ENCODE data around the gene PCDHGB1.
A peak's percentile ranks its signal among the peaks of the same experiment; 100 is the strongest.
"Not testable (repeated sequence)": the region's sequence is repeated elsewhere in the genome, so short reads cannot be mapped to it uniquely, and the experiment has no call there.

Gene PCDHGB1

DNA sequence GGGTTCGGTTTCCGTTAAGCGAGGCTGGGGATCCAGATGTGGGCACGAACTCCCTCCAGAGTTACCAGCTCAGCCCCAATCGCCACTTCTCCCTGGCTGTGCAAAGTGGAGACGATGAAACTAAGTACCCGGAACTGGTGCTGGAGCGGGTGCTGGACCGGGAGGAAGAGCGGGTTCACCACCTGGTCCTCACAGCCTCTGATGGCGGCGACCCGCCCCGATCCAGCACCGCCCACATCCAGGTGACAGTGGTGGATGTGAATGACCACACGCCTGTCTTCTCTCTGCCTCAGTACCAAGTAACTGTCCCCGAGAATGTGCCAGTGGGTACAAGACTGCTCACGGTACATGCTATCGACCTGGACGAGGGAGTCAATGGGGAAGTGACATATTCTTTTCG, 33.4 kb downstream of the PCDHGB1 start:
- no peak overlapping the region for H3K4me3 ChIP-seq (ENCODE audit: low read depth, low read length)
- CTCF ChIA-PET = interaction anchor here (0.7 to 1.7 kb wide), 6 partner anchors 9 to 181 kb away, joined by 3 to 8 read pairs (median 4); partner anchors contain the start of genes PCDHGA8 and PCDHGB5

DNA sequence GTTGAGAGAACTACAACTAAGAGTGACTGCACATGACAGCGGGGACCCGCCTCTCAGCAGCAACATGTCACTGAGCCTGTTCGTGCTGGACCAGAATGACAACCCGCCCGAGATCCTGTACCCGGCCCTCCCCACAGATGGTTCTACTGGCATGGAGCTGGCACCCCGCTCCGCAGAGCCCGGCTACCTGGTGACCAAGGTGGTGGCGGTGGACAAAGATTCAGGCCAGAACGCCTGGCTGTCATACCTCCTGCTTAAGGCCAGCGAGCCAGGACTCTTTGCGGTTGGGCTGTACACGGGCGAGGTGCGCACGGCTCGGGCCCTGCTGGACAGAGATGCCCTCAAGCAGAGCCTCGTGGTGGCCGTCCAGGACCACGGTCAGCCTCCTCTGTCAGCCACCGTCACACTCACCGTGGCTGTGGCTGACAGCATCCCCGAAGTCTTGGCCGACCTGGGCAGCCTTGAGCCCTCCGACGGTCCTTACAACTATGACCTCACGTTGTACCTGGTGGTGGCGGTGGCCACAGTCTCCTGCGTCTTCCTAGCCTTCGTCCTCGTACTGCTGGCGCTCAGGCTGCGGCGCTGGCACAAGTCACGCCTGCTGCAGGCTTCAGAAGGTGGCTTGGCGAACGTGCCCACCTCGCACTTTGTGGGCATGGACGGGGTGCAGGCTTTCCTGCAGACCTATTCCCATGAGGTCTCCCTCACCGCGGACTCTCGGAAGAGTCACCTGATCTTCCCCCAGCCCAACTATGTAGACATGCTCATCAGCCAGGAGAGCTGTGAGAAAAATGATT, 34.8 kb downstream of the PCDHGB1 start:
- ChIA-PET CTCF (no interaction called here), POLR2A (no interaction called here)

More for the DNA sequence above, 33.4 kb downstream of the PCDHGB1 start:
- Histone ChIP-seq H3K4me1 (ENCODE audit: control insufficient read depth, insufficient read depth, low read length) (no peaks in the 10 kb centered on the region), H3K36me3 (ENCODE audit: control insufficient read depth in 2 of 2, insufficient read depth in 1 of 2, low read length in 2 of 2) (no peaks in the 10 kb centered on the region), H3K27ac (ENCODE audit: extremely low read depth, low read depth, low read length) (no peak overlapping the region), H3K9me3 (ENCODE audit: control insufficient read depth, insufficient read depth, low read depth, low read length) (no peaks in the 10 kb centered on the region)
- POLR2A ChIA-PET = no interaction called here
- no peak for TF ChIP-seq ZNF140 (tag by site-specific recombination; IDR thresholded peaks at IDR 0.05)
- TF ChIP-seq, protein P1, sequence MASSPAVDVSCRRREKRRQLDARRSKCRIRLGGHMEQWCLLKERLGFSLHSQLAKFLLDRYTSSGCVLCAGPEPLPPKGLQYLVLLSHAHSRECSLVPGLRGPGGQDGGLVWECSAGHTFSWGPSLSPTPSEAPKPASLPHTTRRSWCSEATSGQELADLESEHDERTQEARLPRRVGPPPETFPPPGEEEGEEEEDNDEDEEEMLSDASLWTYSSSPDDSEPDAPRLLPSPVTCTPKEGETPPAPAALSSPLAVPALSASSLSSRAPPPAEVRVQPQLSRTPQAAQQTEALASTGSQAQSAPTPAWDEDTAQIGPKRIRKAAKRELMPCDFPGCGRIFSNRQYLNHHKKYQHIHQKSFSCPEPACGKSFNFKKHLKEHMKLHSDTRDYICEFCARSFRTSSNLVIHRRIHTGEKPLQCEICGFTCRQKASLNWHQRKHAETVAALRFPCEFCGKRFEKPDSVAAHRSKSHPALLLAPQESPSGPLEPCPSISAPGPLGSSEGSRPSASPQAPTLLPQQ (tag by site-specific recombination; IDR thresholded peaks at IDR 0.05) = no peak
- no peak for TF ChIP-seq ZNF473 (tag by site-specific recombination; IDR thresholded peaks at IDR 0.05)

DNA sequence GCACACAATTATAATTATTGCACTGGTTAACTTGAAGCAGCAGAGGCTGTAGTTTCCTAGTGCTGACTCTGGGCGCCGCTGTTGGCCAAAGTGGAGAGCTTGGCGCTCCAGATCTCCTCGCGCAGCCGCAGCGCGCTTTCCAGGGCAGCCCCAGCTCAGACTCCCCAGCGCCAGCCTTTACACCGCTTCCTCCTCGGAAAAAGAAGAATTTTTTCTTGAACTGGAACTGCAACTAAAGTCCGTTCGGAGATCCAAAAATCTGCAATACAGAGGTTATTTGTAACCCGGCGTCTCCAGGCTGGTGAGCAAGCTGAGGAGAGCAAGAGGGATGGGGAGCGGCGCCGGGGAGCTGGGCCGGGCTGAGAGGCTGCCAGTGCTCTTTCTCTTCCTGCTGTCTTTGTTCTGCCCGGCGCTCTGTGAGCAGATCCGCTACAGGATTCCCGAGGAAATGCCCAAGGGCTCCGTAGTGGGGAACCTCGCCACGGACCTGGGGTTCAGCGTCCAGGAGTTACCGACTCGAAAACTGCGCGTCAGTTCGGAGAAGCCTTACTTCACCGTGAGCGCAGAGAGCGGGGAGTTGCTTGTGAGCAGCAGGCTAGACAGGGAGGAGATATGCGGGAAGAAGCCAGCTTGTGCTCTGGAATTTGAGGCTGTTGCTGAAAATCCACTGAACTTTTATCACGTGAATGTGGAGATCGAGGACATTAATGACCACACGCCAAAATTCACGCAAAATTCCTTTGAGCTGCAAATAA, 37.8 kb downstream of the PCDHGB1 start, which contains the start of gene PCDHGB4:
Gene PCDHGB4, plus strand, starts transcription at position 142 of the 755 bp plus-strand sequence. Its CDS starts 187 bp downstream, at position 329.
- H3K27ac ChIP-seq (ENCODE audit: extremely low read depth, low read depth, low read length); H3K36me3 ChIP-seq (ENCODE audit: control insufficient read depth in 2 of 2, insufficient read depth in 1 of 2, low read length in 2 of 2); H3K9me3 ChIP-seq (ENCODE audit: control insufficient read depth, insufficient read depth, low read depth, low read length); H3K4me3 ChIP-seq (ENCODE audit: low read depth, low read length); POLR2A ChIA-PET; H3K4me1 ChIP-seq (ENCODE audit: control insufficient read depth, insufficient read depth, low read length): not testable (repeated sequence)
- CTCF ChIA-PET = interaction anchor here (0.6 to 2.0 kb wide), 5 partner anchors 9 to 176 kb away, joined by 3 to 5 read pairs (median 4); partner anchors contain the start of gene PCDHGB3

More for the DNA sequence above, 34.8 kb downstream of the PCDHGB1 start:
- no peaks in the 10 kb centered on the region for H3K36me3 ChIP-seq (ENCODE audit: control insufficient read depth in 2 of 2, insufficient read depth in 1 of 2, low read length in 2 of 2)
- H3K9me3 ChIP-seq (ENCODE audit: control insufficient read depth, insufficient read depth, low read depth, low read length) = no peaks in the 10 kb centered on the region
- H3K4me1 ChIP-seq (ENCODE audit: control insufficient read depth, insufficient read depth, low read length) = no peaks in the 10 kb centered on the region
- H3K4me3 ChIP-seq (ENCODE audit: low read depth, low read length) = no peak overlapping the region
- TF ChIP-seq ZNF654 (tag by site-specific recombination; IDR thresholded peaks at IDR 0.05; ENCODE audit: low read depth) = no peak
- TF ChIP-seq, protein P2, sequence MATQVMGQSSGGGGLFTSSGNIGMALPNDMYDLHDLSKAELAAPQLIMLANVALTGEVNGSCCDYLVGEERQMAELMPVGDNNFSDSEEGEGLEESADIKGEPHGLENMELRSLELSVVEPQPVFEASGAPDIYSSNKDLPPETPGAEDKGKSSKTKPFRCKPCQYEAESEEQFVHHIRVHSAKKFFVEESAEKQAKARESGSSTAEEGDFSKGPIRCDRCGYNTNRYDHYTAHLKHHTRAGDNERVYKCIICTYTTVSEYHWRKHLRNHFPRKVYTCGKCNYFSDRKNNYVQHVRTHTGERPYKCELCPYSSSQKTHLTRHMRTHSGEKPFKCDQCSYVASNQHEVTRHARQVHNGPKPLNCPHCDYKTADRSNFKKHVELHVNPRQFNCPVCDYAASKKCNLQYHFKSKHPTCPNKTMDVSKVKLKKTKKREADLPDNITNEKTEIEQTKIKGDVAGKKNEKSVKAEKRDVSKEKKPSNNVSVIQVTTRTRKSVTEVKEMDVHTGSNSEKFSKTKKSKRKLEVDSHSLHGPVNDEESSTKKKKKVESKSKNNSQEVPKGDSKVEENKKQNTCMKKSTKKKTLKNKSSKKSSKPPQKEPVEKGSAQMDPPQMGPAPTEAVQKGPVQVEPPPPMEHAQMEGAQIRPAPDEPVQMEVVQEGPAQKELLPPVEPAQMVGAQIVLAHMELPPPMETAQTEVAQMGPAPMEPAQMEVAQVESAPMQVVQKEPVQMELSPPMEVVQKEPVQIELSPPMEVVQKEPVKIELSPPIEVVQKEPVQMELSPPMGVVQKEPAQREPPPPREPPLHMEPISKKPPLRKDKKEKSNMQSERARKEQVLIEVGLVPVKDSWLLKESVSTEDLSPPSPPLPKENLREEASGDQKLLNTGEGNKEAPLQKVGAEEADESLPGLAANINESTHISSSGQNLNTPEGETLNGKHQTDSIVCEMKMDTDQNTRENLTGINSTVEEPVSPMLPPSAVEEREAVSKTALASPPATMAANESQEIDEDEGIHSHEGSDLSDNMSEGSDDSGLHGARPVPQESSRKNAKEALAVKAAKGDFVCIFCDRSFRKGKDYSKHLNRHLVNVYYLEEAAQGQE (tag by site-specific recombination; IDR thresholded peaks at IDR 0.05) = peak; percentile 64; the same call in 1 of the 2 replicates
- H3K27ac ChIP-seq (ENCODE audit: extremely low read depth, low read depth, low read length) = no peak overlapping the region

DNA sequence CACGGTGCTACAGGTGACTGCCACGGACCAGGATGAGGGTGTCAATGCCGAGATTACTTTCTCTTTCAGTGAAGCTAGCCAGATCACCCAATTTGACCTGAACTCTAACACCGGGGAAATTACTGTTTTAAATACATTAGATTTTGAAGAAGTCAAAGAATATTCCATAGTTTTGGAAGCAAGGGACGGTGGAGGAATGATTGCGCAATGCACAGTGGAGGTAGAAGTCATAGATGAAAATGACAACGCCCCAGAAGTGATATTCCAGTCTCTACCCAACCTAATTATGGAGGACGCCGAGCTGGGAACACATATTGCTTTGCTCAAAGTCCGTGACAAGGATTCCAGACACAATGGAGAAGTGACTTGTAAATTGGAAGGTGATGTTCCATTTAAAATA, 38.8 kb downstream of the PCDHGB1 start:
- H3K4me3 ChIP-seq (ENCODE audit: low read depth, low read length) = no peak overlapping the region
- CTCF ChIA-PET = interaction anchor here (0.6 to 1.4 kb wide), 2 partner anchors 30 to 113 kb away, joined by 3 to 4 read pairs; no protein-coding TSS in a partner anchor
- H3K9me3 ChIP-seq (ENCODE audit: control insufficient read depth, insufficient read depth, low read depth, low read length) = no peaks in the 10 kb centered on the region

More for the DNA sequence above, 38.8 kb downstream of the PCDHGB1 start:
- TF ChIP-seq, protein P3, sequence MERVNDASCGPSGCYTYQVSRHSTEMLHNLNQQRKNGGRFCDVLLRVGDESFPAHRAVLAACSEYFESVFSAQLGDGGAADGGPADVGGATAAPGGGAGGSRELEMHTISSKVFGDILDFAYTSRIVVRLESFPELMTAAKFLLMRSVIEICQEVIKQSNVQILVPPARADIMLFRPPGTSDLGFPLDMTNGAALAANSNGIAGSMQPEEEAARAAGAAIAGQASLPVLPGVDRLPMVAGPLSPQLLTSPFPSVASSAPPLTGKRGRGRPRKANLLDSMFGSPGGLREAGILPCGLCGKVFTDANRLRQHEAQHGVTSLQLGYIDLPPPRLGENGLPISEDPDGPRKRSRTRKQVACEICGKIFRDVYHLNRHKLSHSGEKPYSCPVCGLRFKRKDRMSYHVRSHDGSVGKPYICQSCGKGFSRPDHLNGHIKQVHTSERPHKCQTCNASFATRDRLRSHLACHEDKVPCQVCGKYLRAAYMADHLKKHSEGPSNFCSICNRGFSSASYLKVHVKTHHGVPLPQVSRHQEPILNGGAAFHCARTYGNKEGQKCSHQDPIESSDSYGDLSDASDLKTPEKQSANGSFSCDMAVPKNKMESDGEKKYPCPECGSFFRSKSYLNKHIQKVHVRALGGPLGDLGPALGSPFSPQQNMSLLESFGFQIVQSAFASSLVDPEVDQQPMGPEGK (tag by site-specific recombination; IDR thresholded peaks at IDR 0.05) = no peak
- TF ChIP-seq ZNF350 (tag by site-specific recombination; IDR thresholded peaks at IDR 0.05) (no peak), ZNF626 (tag by site-specific recombination; IDR thresholded peaks at IDR 0.05) (no peak), ZNF501 (tag by site-specific recombination; IDR thresholded peaks at IDR 0.05) (no peak), ZNF677 (tag by site-specific recombination; IDR thresholded peaks at IDR 0.05) (no peak), ZBTB7A (tag by site-specific recombination; IDR thresholded peaks at IDR 0.05; ENCODE audit: low read depth) (no peak)
- TF ChIP-seq, protein P4, sequence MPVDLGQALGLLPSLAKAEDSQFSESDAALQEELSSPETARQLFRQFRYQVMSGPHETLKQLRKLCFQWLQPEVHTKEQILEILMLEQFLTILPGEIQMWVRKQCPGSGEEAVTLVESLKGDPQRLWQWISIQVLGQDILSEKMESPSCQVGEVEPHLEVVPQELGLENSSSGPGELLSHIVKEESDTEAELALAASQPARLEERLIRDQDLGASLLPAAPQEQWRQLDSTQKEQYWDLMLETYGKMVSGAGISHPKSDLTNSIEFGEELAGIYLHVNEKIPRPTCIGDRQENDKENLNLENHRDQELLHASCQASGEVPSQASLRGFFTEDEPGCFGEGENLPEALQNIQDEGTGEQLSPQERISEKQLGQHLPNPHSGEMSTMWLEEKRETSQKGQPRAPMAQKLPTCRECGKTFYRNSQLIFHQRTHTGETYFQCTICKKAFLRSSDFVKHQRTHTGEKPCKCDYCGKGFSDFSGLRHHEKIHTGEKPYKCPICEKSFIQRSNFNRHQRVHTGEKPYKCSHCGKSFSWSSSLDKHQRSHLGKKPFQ (tag by site-specific recombination; IDR thresholded peaks at IDR 0.05) = no peak
- POLR2A ChIA-PET = no interaction called here
- Histone ChIP-seq H3K36me3 (ENCODE audit: control insufficient read depth in 2 of 2, insufficient read depth in 1 of 2, low read length in 2 of 2) (no peaks in the 10 kb centered on the region), H3K27ac (ENCODE audit: extremely low read depth, low read depth, low read length) (no peak overlapping the region), H3K4me1 (ENCODE audit: control insufficient read depth, insufficient read depth, low read length) (no peaks in the 10 kb centered on the region)
